SH-SY5Y (cell line): Measurements from ENCODE around the gene SLC5A4.

Experiments
- GATA2 ChIP-seq: IDR thresholded peaks from 2 replicates; pipeline ENCODE4 v1.6.1; 2011; ENCODE audit warnings: mild to moderate bottlenecking, low read depth, low read length
- GATA3 ChIP-seq: IDR thresholded peaks from 2 replicates; pipeline ENCODE4 v1.6.1; 2011; ENCODE audit warnings: low read depth, mild to moderate bottlenecking, low read length, moderate library complexity

- TF ChIP-seq GATA2 (no peak), GATA3 (no peak)
These were observed 6.9 kb downstream of the SLC5A4 start for GRCh38 chr22:32248276-32248675.
